GM19099 (cell line): ENCODE results near the gene OR7G2.

Experiments used
- POLR2A ChIP-seq: IDR thresholded peaks from 3 replicates; pipeline ENCODE4 v1.6.1; 2011; ENCODE audit warnings: low read depth; ENCODE audit not compliant: insufficient read length; ENCODE audit errors: extremely low read depth

Gene OR7G2

DNA sequence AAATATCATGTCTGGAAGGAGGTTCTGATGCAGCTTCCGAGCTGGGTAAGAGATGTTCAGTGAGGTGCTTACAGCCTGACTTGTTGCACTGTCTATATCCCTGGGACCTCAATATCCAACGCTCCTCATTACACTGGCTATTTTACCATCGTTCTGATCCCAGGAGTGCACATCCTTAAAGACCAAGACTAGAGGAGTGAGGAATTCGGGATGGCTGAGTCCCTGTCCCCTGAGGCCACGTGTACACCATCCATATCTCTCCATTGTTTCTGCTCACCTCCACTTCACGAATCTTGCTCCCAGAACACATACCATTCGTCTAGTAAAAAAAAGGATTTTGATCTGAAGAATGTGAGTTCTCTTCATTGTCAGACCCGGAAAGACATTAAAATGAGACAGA, at the start of gene OR7G2:
Gene OR7G2 (minus strand): TSS at position 101 of the 400 bp plus-strand sequence. CDS start 4,232 bp downstream, outside the sequence.
- no peak for TF ChIP-seq POLR2A

DNA sequence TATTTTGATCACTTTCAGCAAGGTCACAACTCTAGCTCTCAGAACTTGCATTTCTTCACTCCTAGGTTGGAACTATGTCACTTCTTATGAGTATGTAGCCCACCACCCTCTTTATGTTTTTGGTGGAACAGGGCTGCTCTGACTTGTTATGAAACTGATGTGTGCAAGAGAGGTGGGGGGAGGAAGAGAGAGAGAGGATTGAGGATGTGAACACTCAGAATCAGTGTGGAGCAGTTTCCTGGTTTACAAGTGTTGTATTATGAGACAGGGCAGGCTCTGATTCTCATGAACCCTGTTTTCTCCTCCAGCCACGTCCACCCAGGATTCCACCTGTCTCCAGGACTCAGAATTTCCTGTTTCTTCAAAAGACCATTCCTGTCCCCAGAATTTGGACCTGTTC, 49.0 kb upstream of the OR7G2 start:
- no peak for TF ChIP-seq POLR2A

DNA sequence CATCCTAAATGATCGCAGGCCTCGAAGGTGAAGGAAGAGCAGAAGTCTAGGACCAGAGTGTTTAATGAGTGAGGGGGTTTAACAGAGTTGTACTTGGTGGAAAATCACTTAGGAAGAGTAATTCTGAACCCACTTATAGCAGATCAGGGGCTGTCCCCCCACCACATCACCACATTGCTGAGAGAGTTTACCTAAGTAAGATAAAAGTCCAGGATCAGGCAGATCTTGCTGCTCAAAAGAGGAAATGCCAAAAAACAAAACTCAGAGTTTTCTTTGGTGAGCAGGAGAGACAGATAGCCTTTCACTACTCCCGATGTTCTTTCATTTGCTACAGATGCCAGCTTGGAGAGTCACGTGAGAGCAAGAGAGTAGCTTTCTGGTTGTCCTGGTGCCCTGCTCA, 48.3 kb upstream of the OR7G2 start:
- TF ChIP-seq POLR2A: no peak

DNA sequence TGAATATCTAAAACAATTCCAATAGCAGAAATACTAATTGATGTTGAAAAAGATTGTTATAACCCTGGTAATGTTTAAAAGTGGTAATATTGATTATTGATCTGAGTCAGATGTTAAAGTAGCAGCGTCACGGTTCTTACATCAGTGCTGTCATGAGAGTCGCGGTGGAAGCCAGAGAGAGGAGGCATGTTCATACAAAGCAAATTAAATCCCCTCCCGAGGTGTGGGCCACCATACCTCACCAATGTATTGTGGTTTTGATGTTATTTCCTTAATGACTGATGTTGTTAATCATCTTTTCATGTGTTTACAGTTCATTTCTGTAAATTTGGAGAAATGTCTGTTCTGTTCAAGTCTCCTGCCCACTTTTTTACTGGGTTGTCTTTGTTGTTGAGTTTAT, 44.1 kb upstream of the OR7G2 start:
- TF ChIP-seq POLR2A: no peak

DNA sequence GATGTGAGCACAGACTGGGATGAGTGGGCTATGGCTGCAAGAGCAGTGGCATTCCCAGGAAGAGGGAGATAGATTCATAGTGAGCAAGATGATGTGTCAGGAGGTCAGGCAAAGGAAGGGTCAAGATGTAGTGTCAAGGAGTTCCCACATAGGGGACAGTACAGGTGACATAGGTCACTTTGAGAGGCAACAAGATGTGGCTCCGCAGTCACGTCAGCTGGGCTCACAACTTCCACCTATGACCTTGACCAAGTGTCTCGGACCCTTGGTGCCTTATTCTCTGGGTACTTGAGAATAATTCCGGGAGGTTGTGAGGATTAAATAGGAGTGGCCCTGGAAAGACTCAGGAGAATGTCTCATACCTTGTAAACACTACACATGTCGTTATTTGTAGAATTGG, 43.4 kb upstream of the OR7G2 start:
- no peak for TF ChIP-seq POLR2A

DNA sequence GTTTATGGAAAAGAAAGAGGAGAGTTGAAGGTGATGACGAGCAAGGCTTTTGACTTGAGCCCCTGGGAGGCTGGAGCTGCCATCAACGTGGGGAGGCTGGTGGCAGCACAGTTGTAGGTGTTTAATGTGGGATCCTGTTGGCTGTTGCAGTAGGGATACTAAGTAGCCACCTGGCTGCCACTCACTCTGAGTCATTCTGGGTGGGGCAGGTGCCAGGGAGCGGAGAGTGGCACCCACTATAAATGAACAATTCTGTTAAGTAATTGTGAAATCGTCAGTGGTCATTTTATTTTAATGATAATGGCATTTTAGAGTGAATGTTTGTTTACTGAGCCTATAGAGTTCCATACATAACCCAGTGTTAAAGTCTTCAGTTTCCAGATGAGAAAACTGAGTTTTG, 42.7 kb upstream of the OR7G2 start:
- no peak for TF ChIP-seq POLR2A

DNA sequence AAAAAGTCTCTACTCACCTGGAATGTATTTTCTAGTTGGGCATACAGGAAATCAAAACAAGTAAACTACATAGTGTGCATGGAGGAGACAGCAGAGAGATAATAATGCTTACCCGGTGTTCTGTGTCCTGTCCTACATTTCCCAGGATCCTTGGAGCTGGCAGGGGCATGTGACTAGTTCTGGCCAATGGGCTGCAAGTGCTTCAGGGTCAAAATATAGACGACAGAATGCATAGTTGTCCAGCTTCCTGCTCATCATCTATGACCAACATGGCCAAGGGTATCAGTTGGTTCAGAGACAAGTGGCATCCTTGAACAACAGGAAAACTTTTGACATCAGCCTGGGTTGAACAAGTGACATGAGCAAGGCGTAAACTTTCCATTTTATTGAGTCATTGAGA, 41.4 kb upstream of the OR7G2 start:
- TF ChIP-seq POLR2A: no peak

DNA sequence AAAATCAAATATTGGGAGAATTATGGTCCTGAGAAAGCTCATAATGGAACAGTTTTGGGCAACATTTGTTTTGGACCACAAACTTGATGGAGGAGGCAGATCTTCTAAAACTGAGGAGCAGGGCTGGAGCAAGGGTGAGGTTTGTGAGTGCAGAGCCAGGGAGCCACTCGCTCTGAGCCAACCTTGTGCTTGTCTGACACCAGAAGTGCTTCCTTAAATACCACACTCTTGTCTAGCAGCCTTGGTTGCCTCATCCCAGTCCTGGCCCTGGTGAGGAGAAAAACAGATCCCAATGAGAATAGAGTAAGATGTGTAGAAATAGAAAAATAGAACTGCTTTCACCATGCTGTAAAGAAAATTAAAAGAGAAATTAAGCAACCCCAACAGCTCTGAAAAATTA, 39.6 kb upstream of the OR7G2 start:
- no peak for TF ChIP-seq POLR2A

DNA sequence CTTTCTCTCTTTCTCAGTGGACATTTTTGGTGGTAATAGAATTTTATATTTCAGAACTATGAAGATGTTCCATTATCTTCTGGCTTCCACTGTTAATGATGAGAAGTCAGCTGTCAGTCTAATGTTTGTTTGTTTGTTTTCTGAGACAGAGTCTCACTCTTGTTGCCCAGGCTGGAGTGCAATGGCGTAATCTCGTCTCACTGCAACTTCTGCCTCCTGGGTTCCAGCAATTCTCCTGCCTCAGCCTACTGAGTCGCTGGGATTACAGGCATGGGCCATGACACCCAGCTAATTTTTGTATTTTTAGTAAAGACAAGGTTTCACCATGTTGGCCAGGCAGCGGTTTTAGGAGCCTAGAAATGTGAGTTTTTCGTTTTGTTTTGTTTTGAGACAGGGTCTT, 37.6 kb upstream of the OR7G2 start:
- no peak for TF ChIP-seq POLR2A

DNA sequence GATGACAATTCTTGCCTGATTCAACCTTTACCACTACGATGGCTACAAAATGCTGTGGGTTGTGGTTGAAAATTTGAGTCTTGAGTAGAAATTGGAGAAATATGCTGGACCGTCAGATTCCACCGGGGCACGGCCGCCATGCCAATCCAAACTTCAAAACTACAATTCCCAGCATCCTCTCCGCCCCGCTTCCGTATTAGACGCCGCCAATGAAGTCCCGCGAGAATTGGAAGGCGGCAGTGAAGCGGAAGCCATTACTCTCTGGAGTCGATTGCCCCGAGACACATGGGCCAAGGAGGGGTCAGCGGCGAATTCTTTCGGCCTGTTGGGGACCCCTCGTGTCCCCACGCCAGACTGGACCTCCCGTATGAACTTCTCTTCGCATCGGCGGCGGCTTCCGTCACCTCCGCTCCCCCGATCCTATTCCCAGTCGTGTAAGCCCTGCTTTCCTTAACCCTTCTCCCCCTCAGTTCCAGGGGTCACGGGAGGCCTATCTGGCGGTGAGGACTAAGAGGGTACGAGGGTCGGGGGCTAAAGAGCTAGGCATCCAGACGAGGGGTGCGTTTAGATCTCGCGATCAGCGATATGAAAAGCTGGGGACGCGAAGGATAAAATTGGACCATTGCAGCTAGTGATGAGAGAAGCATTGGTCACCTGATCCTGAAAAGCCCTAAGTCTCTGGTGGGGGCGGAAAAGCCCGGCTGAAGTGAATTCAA, 33.0 kb upstream of the OR7G2 start, which contains the start of gene ZNF317:
Gene ZNF317 (plus strand): TSS at position 239 of the 716 bp plus-strand sequence. CDS start 15,620 bp downstream, outside the sequence.
- TF ChIP-seq POLR2A: peak; percentile 87

DNA sequence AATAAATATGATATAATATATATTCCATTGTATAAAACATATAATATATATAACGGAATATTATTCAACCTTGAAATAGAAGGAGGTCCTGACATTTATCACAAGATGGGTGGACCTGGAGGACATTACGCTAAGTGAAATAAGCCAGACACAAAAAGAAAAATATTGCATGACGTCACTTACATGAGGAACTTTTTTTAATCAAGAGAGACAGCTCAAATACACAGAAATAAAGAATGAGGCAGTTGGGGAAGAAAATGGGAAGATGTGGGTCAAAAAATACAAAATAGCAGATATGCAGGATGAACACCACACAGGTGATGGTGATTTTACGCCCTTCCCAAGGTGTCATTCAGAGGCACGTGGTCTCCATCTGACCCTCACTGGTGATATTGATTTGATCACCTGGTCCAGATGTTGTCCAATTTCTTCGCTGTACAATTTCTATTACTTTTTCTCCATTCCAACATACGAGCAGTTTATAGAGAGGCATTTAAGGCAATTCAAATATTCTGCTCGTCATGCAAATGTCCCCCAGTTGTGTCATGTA, 32.4 kb upstream of the OR7G2 start:
- TF ChIP-seq POLR2A: no peak

DNA sequence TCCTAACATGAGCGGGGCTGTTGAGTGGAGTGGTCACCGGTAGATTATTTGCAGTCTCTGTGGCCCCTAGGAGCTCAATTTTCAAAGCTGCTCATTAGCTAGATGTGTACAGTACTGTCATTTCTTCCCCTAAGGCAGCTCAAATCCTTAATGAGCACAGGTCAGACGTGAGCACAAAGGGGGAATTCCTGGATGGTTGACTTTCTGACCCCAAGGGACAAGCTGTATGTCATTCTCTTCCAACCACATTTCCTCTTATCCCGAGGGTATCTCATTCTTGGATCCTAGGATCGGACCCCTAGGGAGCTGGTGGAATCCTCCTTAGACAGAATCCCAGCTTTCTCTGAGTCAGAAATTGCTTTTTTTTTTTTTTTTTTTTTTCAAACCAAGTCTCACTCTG, 25.1 kb upstream of the OR7G2 start:
- no peak for TF ChIP-seq POLR2A

DNA sequence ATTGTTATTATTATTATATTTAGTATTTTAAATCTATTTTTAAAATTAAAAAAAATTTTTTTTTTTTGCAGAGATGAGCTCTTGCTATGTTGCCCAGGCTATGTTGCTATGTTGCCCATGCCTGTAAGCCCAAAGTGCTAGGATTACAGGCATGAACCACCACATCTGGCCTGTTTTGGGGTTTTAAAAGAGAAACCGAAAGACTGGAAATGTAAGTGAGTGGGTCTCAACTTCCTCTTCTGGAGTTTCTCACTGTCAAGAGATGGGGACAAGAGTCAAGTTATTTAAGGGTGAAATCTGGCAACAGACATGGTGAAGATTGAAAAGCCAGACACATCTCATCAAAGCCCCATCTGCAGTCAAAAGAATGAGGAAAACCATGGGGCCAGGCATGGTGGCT, 23.7 kb upstream of the OR7G2 start:
- TF ChIP-seq POLR2A: no peak

DNA sequence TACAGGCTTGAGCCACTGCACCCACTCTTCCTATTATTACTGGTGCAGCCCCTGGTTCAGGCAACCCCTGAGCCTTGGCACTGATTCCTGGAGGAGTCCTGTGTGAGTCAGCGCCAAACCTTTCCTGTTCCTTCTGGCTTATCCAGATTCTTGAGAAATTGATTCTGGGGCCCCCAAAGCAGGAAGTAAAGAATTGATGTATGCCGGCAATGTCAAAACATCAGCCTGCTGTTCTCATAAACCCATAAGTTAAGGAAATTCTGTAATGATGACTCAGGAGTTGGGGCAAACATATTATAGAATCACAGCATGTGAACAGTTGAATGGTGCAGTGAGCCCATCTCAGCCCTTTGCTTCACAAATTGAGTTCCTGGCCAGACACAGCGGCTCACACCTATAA, 20.9 kb upstream of the OR7G2 start:
- no peak for TF ChIP-seq POLR2A

DNA sequence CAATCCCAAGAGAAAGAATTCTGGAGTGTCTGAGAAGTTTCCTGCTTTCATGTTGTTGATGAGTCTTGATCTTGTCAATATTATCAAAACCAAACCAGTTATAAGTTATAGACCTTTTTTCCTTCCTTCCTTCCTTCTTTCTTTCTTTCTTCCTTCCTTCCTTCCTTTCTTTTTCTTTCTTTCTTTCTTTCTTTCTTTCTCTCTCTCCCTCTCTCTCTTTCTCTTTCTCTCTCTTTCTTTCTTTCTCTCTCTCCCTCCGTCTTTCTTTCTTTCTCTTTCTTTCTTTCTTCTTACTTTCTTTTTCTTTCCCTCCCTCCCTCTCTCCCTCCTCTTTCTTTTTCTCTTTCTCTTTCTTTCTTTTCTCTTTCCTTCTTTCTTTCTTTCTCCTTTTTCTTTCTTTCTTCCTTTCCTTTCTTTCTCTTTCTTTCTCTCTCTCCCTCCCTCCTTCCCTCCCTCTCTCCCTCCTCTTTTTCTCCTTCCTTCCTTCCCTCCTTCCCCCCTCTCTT, 19.7 kb upstream of the OR7G2 start, which contains the start of gene OR7G3:
Gene OR7G3 (minus strand): TSS at position 51 of the 506 bp plus-strand sequence. CDS start 0 bp downstream, at position 51.
- TF ChIP-seq POLR2A: no peak

DNA sequence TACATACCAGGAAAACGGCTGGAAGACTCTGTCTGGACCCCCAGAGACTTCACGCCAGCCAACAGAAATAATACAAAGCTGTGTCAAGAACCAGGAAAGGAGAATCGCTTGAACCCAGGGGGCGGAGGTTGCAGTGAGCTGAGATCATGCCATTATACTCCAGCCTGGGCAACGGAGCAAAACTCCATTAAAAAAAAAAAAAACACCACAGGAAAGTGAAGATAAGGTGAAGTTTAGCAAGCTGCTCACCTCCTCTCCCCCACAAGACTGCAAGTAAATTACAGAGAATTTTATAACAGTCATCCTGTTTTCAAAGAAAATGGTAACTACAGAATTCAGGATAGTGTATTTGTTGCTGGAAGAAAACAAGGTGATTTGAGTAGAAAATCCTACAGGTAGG, 9.3 kb upstream of the OR7G2 start:
- no peak for TF ChIP-seq POLR2A
